Stimulated activated CD8-positive, alpha-beta memory T cell treated with anti-CD3 and anti-CD28 coated beads, Interleukin-4, amount 100 ng/mL, for 24 hours (primary cell): Measurements from ENCODE around the gene MUTYH.

Experiments
- DNase-seq: peaks from one replicate; pipeline ENCODE4 v3.0.0-alpha.2; 2020; ENCODE audit warnings: low read depth

The MUTYH gene

GRCh38 chr1:45348966-45349677 is 8.9 kb upstream of the MUTYH start:
- no peak for DNase-seq

- no peak for DNase-seq
Observed at GRCh38 chr1:45348609-45348965, 8.3 kb upstream of the MUTYH start.

GRCh38 chr1:45348020-45348419 is 7.8 kb upstream of the MUTYH start:
- no peak for DNase-seq

- no peak for DNase-seq
Observed at GRCh38 chr1:45346473-45346872, 6.2 kb upstream of the MUTYH start.

- DNase-seq = no peak
Observed at GRCh38 chr1:45345014-45345413, 4.8 kb upstream of the MUTYH start.

- DNase-seq = no peak
Observed at GRCh38 chr1:45344499-45344898, 4.3 kb upstream of the MUTYH start.

- DNase-seq = no peak
Observed at GRCh38 chr1:45340816-45341466, 701 bp upstream of the MUTYH start.

GRCh38 chr1:45337630-45338325 is 2.5 kb downstream of the MUTYH start:
- no peak for DNase-seq

- no peak for DNase-seq
Observed at GRCh38 chr1:45335855-45336324, 4.3 kb downstream of the MUTYH start.

GRCh38 chr1:45334308-45335245 is 5.7 kb downstream of the MUTYH start:
- DNase-seq = no peak

GRCh38 chr1:45332346-45332720 is 7.9 kb downstream of the MUTYH start:
- DNase-seq = no peak

- DNase-seq = no peak
Observed at GRCh38 chr1:45331436-45332345, 8.5 kb downstream of the MUTYH start.

GRCh38 chr1:45329445-45329844 is 10.8 kb downstream of the MUTYH start:
- no peak for DNase-seq

GRCh38 chr1:45328680-45329079 is 11.6 kb downstream of the MUTYH start:
- DNase-seq = no peak

- DNase-seq = no peak
Observed at GRCh38 chr1:45327644-45328515, 12.4 kb downstream of the MUTYH start.

- peak; percentile 73 for DNase-seq
Observed at GRCh38 chr1:45326627-45327623, 13.3 kb downstream of the MUTYH start, which contains the start of gene HPDL. Gene HPDL, plus strand, starts transcription at chr1:45326895. Its CDS starts 254 bp downstream, at chr1:45327149.

GRCh38 chr1:45325851-45326506 is 14.3 kb downstream of the MUTYH start:
- DNase-seq = no peak

- DNase-seq = no peak
Observed at GRCh38 chr1:45322486-45323040, 17.7 kb downstream of the MUTYH start.
